HG02943 (cell line): ENCODE measurements around the gene OGG1.

Experiments used
- ATAC-seq: cut with Tn5 transposase; IDR thresholded peaks from one replicate; pipeline ENCODE4 v1.9.1; 2021; ENCODE audit warnings: mild to moderate bottlenecking, low read depth, moderate library complexity; ENCODE audit not compliant: unreplicated experiment

The OGG1 gene

GRCh38 chr3:9749645-9750555 lies at the start of gene OGG1:
Gene OGG1, plus strand, starts transcription at chr3:9749952. Its CDS starts 335 bp downstream, at chr3:9750287.
- peak; percentile 92 for ATAC-seq

- no peak for ATAC-seq
Observed at GRCh38 chr3:9700536-9700935, 49.2 kb upstream of the OGG1 start.

- ATAC-seq: no peak
Observed at GRCh38 chr3:9701006-9701405, 48.7 kb upstream of the OGG1 start.

- no peak for ATAC-seq
Observed at GRCh38 chr3:9701711-9702110, 48.0 kb upstream of the OGG1 start.

GRCh38 chr3:9703240-9703639 lies 46.5 kb upstream of the OGG1 start:
- no peak for ATAC-seq

- no peak for ATAC-seq
Observed at GRCh38 chr3:9703736-9704346, 45.9 kb upstream of the OGG1 start, which contains the start of gene CPNE9. Gene CPNE9, plus strand, starts transcription at chr3:9703833. Its CDS starts 164 bp downstream, at chr3:9703997.

- no peak for ATAC-seq
Observed at GRCh38 chr3:9704347-9705322, 45.1 kb upstream of the OGG1 start.

- no peak for ATAC-seq
Observed at GRCh38 chr3:9710174-9710739, 39.5 kb upstream of the OGG1 start.

GRCh38 chr3:9712415-9712814 lies 37.3 kb upstream of the OGG1 start:
- ATAC-seq: no peak

- no peak for ATAC-seq
Observed at GRCh38 chr3:9713142-9713541, 36.6 kb upstream of the OGG1 start.

GRCh38 chr3:9715136-9715535 lies 34.6 kb upstream of the OGG1 start:
- ATAC-seq: no peak

- ATAC-seq: no peak
Observed at GRCh38 chr3:9715764-9716437, 33.9 kb upstream of the OGG1 start.

GRCh38 chr3:9716801-9717555 lies 32.8 kb upstream of the OGG1 start:
- ATAC-seq: no peak

- ATAC-seq: no peak
Observed at GRCh38 chr3:9717563-9717962, 32.2 kb upstream of the OGG1 start.

- no peak for ATAC-seq
Observed at GRCh38 chr3:9718118-9718517, 31.6 kb upstream of the OGG1 start.

GRCh38 chr3:9721015-9721699 lies 28.6 kb upstream of the OGG1 start:
- ATAC-seq: no peak

GRCh38 chr3:9721700-9722060 lies 28.1 kb upstream of the OGG1 start:
- ATAC-seq: no peak

GRCh38 chr3:9725775-9726515 lies 23.8 kb upstream of the OGG1 start:
- ATAC-seq: no peak
